ENCODE measurements around the gene FAM111A. TPM values are rescaled to one million over a fixed set of nuclear protein-coding genes. Genes with fewer than 3 reads are reported as not detected.

Gene FAM111A
- total RNA-seq, 1 donor from 2014 or later = 18.6 TPM

DNA sequence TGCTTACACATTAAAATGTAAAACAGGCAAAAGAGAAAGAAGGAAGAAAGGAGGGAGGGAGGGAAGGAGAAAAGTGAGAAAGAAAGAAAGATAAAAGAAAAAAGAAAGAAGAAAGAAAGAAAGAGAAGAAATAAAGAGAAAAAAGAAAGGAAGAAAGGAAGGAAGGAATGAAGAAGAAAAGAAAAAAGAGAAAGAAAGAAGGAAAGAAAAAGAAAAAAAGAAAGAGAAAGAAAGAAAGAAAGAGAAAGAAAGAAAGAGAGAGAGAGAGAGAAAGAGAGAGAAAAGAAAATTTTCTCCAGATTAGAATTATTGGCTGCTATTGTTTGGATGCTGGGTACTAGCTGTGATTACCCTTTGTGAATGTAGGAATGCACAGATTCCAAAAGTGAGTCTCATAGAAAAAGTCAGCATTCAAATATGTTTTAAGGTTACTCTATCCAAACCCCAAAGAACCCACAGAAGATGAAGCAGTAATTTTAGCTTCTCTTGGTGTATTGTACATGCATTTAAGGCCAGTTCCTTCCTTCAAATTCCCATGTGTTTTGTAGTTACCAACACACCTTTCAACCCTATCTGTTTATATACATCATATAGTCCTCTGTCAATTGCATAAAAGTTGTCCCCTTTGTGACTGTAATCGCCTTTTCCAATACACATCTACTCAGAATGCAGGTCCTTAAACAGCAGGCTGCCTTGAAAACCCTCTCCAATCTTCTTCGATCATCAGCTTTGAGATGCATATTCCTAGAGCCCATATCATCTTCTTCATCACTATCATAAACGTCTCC is 789 bp upstream of the FAM111A start:
- DNase-seq (ENCODE audit: low spot score) = no peak

DNA sequence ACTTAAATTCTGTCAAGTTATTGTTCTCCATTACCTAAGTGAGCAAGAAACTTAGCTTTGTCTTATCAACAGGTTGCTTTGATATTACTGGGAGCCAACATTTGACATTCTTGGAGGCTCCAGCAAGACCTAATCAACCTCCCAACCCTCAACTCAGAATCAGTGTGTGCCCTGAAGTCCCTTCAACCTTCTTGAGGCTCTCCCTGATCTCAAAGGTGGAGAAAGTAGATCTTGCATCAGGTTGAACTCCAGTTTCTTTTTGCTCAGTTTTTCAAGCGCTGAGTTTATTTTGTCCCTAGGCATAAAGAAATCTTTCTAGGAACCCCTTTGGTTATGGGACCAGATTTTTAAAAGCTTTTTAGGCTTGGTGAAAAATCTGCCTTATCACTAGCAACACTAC is 1.4 kb downstream of the FAM111A start:
- DNase-seq (ENCODE audit: low spot score) = no peak

DNA sequence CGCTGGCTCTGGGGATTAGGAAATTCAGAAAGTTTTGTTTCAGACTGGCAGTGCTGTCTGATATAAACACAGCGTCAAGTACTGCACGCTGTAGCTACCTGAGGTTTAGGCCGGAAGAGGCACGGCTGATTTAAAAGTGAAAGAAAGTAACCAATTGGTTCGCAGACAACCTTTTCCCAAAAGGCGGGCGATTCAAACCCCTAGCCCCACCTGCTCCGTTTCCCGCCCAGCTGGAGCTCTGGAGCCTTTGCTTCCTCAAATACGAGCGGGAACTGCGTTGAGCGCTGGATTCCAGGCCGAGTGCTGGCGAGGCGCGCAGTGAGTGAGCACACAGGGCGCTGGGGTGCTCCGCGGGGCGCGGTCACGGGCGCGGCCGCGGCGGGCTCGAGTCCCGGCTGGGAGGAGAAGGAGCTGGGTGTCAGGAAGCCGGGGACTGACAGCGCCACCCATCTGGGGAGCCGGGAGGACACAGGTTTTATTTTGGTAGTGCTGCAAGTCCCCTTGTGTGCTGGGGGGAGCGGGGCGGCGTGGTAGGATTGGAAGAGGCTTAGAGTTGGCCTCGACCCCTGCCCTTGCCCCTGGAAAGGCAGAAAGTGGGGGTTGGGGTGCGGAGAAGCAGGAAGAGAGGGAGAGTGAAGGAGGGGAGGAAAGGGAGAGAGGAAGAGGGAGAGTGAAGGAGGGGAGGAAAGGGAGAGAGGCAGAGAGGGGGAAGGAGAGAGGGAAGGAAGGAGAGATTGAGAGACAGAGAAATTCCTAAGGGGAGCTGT is 2.1 kb downstream of the FAM111A start:
- DNase-seq (ENCODE audit: low spot score) = no peak

DNA sequence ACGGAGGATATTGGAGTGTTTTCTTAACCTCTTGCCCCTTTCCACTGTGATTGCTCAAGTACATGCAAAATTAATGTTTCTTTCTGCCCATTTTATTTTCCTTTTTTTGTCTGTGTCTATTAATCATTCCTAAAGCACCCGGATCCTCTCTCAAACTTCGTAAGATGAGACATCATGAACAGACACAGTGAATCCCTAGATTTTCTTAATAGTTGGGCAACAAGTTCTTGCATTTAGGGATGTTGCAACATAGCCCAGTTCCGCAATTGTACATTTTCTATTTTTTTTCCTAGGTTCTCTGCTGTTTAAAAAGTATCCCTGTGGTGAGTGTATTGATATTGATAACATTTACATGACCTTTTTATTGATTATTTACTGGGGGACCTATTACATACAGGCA is 2.9 kb downstream of the FAM111A start:
- no peak for DNase-seq (ENCODE audit: low spot score)

- DNase-seq (ENCODE audit: low spot score) = no peak
These were observed 9.1 kb downstream of the FAM111A start for GRCh38 chr11:59151761-59152160.

- DNase-seq (ENCODE audit: low spot score) = no peak
These were observed 9.8 kb downstream of the FAM111A start for GRCh38 chr11:59152312-59152951.

DNA sequence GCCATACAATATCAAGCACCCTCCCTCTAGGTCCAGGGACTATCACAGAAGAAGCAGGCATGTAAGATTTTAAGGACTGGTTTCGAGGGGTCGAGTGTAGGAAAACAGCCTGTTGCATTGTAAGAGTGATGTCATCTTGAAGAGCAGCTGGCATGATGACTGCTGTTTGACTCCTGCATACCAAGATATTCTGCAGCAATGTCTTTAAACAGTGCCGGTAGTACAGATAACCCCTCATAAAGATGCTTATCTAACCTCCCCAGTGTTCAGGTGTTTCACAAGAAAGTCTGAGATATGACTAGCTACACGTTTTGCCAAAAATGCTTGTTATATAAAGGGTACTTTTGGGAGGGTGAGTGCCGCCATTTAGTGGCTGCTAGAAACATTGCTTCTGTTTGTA is 12.0 kb downstream of the FAM111A start:
- no peak for DNase-seq (ENCODE audit: low spot score)

- no peak for DNase-seq (ENCODE audit: low spot score)
These were observed 14.8 kb downstream of the FAM111A start for GRCh38 chr11:59157433-59157832.

DNA sequence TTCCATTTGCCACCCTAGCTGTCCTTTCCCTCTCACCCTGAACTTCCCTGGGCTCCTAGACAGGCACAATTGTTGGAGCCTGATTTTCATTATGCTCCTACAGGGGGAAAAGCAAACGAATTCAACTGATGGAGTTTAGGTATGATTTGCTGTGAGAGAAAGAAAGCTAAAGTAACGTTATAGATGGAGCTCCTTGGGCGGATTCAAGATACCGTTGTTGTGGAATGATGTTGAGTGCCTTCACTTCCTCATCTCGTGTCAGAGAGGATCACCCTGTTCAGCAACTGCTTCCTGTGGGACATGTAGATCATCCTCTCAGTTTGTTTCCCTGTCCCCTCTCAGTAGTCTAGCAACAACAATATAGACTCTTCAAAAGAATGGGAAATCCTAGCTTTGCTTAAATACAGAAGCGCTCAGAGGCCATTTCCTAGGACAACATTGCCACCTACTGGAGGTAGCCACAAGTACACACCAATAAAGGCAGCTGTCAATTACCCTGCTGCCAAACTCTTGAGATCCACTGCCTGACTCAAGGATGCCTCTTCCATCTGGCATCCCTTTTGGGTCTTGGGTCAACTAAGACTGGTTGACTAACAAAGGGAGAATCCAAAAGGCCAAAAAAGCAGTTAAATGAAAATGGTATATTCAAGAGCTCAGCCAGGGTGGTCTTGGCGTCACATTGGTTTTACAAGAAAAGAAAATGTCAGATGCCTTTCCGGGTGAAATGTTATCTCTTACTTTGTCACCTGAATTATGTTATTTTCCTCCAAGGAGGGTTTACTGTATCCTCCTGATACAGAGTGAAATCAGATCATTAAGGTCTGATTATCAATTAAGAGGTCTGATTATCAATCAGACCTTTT is 15.8 kb downstream of the FAM111A start:
- DNase-seq (ENCODE audit: low spot score) = no peak

DNA sequence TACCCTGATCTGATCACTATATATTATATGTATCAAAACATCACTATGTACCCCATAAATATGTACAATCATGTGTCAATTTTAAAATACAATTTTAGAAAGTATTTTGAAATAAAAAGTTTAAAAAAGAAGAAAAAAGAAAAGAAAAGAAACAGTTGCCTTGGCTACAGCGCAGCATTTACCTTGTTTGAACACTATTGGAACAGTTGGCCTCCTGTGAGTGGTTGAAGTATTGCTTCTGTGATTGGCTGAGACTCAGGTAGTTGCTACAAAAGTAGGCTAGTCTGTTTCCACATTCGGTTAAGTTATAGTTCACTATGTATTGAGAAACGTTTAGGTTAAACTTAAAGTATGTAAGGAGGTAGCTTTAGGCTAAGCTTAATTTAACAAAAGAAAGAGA is 21.4 kb downstream of the FAM111A start:
- no peak for DNase-seq (ENCODE audit: low spot score)

DNA sequence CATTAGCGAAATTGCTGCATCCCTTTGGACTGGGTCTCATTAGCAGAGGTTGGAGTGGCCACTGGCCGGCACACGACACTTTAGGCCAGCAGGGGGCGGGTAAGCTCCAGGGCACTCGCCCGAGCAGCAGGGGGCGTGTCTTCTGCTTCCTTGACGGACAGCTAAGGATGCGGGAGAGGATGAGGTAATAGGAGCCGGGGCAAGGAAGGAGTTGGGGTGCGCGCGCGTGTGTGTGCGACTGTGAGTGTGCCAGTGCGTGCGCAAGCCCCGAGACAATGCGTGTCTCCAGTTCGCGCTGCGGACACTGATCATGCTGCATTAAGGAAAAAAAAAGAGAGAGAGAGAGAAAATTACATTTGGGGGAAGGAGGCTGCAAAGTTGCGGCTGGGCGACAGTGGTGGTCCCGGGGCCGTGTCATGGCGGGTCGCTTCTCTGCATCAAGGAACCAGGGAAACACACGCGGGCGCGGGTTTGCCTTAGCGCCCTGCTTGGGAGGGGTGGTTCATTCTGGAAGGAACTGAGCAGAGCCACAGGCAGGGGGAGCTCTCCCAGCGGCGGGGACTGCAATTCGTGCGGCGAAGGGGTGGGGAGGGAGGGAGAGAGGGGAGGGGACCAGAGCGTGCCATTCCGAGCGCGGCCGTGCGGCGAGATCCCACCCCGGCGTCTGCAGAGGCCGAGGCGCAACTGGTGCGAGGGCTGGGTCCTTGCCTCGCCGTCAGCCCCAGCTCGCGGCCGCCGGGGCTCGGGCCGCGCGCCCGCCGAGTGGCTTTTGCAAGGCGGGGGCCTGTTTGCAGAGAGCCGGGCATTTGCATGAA is 29.1 kb downstream of the FAM111A start, which contains the start of gene DTX4:
Gene DTX4 (plus strand): TSS at position 625 of the 815 bp plus-strand sequence. CDS start 464 bp downstream, outside the sequence.
- DNase-seq (ENCODE audit: low spot score) = peak; percentile 96

DNA sequence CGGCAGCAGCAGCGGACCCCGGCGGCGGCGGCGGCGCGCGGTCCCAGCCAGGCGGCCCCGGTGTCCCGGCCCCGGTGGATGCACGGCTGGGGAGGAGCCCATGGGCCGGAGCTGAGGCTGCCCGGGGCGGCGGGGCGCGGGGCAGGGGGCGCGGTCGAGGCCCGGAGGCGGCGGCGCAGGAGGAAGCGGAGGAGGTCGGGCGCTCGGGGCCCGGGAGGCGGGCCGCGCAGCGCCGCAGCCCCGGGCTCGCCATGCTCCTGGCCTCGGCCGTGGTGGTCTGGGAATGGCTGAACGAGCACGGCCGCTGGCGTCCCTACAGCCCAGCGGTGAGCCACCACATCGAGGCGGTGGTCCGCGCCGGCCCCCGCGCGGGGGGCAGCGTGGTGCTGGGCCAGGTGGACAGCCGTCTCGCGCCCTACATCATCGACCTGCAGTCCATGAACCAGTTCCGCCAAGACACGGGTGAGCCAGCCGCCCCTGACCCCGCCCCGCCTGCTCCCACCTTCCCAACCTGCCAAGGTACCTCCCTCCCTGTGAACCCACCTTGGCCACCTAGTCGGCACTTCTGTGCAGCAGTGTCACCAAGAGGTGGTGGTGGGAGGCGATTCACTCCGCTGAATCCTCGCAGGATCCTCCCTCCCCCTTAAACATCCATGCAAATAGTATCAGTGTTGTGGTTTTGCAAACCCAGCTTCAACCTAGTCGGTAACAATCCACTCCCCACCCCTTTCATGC is 29.9 kb downstream of the FAM111A start:
- no peak for DNase-seq (ENCODE audit: low spot score)

DNA sequence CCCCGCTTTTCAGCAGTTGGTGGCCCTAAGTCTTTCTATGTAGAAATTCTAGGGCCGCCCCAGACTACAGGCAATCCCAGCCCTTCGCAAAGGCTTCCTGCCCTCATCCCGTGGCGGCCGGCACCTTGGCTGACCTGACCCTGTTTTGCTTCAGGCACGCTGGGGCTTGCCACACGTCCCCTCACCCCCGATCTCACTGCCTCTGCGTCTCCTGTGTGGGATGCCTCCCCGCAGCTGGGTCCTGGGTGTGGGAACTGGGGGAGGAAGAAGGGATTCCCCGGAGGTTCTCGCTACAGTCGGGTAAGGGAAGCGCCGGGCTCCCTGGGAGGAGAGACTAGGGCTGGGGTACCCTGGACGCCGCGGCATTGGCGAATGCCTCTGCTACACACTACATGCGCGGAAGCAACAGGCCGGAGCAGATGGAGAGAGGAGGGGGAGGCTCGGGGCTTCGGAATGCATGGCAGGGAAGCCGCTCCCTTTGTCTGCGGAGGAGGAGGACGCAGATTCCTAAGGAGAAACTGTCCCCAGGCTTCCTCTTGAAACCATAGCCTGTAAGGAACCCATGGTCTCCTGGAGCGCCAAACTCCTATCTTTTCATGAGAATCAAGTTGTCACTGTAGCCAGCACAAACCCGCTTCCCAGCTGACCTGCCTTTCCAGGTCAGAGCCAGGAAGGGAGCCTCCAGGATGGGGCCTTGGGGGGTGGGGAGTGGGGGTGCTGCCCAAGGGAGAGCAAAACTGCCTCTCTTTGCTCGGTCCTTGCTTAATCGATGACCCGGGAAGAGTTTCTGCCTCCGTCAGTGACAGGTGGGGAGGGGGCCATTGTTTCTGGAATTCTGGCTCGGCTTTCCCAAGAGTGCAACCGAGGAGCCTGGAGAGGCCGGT is 30.7 kb downstream of the FAM111A start:
- DNase-seq (ENCODE audit: low spot score) = no peak

GRCh38 chr11:59173964-59174663 is 31.5 kb downstream of the FAM111A start:
- DNase-seq (ENCODE audit: low spot score) = no peak

DNA sequence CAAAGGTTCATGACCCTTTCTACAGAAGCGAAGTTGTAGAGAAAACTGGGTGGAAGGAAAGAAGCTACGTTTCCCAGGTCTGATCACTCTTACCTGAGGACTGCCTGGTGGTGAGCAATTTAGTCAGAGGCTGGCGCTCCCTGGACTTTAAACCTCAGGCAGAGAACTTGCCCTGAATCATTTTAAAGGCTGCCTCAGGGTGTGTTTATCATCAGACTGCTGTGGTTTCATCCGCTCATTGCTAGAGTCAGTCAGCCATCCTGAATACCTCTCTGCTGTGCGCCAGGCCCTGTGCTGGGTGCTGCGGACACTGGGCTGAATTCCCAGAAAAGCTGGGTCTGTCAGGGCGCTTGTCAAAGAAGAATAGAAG is 32.0 kb downstream of the FAM111A start:
- no peak for DNase-seq (ENCODE audit: low spot score)

- DNase-seq (ENCODE audit: low spot score) = no peak
These were observed 32.4 kb downstream of the FAM111A start for GRCh38 chr11:59175091-59175501.

GRCh38 chr11:59176330-59176729 is 33.7 kb downstream of the FAM111A start:
- no peak for DNase-seq (ENCODE audit: low spot score)

- no peak for DNase-seq (ENCODE audit: low spot score)
These were observed 35.7 kb downstream of the FAM111A start for GRCh38 chr11:59178402-59178801.
